NK-92 (cell line): ENCODE measurements around the gene TRIM10.
"Not testable (repeated sequence)": the region's sequence is repeated elsewhere in the genome, so short reads cannot be mapped to it uniquely, and the experiment has no call there.

Source experiments
- DNase-seq: peaks from one replicate; lab custom pipeline; 2025; ENCODE audit not compliant: unreplicated experiment; lab: John Stamatoyannopoulos, UW

The TRIM10 gene

GRCh38 chr6:30154709-30155519 lies 6.1 kb downstream of the TRIM10 start:
- no peak for DNase-seq

GRCh38 chr6:30154061-30154460 lies 7.0 kb downstream of the TRIM10 start:
- no peak for DNase-seq

GRCh38 chr6:30152910-30153610 lies 8.0 kb downstream of the TRIM10 start:
- no peak for DNase-seq

- DNase-seq = no peak
These were observed 8.9 kb downstream of the TRIM10 start for GRCh38 chr6:30152016-30152673.

- no peak for DNase-seq
These were observed 9.4 kb downstream of the TRIM10 start for GRCh38 chr6:30151580-30151979.

- DNase-seq = no peak
These were observed 10.2 kb downstream of the TRIM10 start for GRCh38 chr6:30150671-30151395.

- DNase-seq = no peak
These were observed 11.0 kb downstream of the TRIM10 start for GRCh38 chr6:30149858-30150550.

GRCh38 chr6:30149234-30149633 lies 11.8 kb downstream of the TRIM10 start:
- no peak for DNase-seq

GRCh38 chr6:30147096-30147495 lies 13.9 kb downstream of the TRIM10 start:
- no peak for DNase-seq

- no peak for DNase-seq
These were observed 15.2 kb downstream of the TRIM10 start for GRCh38 chr6:30145818-30146217.

- no peak for DNase-seq
These were observed 16.2 kb downstream of the TRIM10 start for GRCh38 chr6:30144811-30145210.

- DNase-seq = no peak
These were observed 17.2 kb downstream of the TRIM10 start for GRCh38 chr6:30143780-30144179.

GRCh38 chr6:30142665-30143064 lies 18.3 kb downstream of the TRIM10 start:
- no peak for DNase-seq

GRCh38 chr6:30140240-30140639 lies 20.8 kb downstream of the TRIM10 start:
- not testable (repeated sequence) for DNase-seq

GRCh38 chr6:30136570-30137286 lies 24.3 kb downstream of the TRIM10 start:
- DNase-seq = no peak

GRCh38 chr6:30135757-30136156 lies 25.3 kb downstream of the TRIM10 start, which contains the start of gene TRIM40:
TSS of gene TRIM40 (plus strand) at chr6:30136140. CDS start at chr6:30137037, 897 bp downstream.
- no peak for DNase-seq

- DNase-seq = no peak
These were observed 25.9 kb downstream of the TRIM10 start for GRCh38 chr6:30135147-30135546.

- DNase-seq = no peak
These were observed 29.0 kb downstream of the TRIM10 start for GRCh38 chr6:30131947-30132497.
